Spleen (tissue), 7 donors: ENCODE data around the gene MTA2.

Experiments used
- CTCF ChIP-seq, 11 experiments: fragments of 200-600 bp in 7 of 11; fragments of 450-650 bp in 4 of 11; sonication (generic) in 4 of 11; IDR thresholded peaks in 8 of 11; conservative IDR thresholded peaks in 3 of 11; 1 replicate in 7 of 11; 2 replicates in 4 of 11; pipeline versions ENCODE4 v1.4.0 to v1.8.0; 2016 to 2021; ENCODE audit warnings: antibody characterized with exemption in 11 of 11, inconsistent platforms in 4 of 11, mild to moderate bottlenecking in 1 of 11
- POLR2AphosphoS5 ChIP-seq, 3 donors: sonication (generic); formaldehyde crosslinking; IDR thresholded peaks; one replicate each; pipeline ENCODE4 v1.5.1; 2017; ENCODE audit warnings: antibody characterized with exemption in 3 of 3
- donor health status: DM: no; HTN: no; CAD: no; lungs with moderate emphysema.
- donor health status: DM: no; HTN: no; CAD: no.
- donor health status: DM: no; HTN: no; CAD: no.

GRCh38 chr11:62574363-62575071 lies 27.1 kb downstream of the MTA2 start:
- no peak for TF ChIP-seq CTCF (IDR thresholded peaks at IDR 0.05 in 8 of 11, conservative IDR thresholded peaks at IDR 0.05 in 3 of 11)
- TF ChIP-seq POLR2AphosphoS5 (IDR thresholded peaks at IDR 0.05) = peak in 2 of 3 donors; percentile 8 to 22
